Occipital lobe (tissue), 2 donors: ENCODE results near the gene PIK3AP1. TPM values are rescaled to one million over a fixed set of nuclear protein-coding genes. Genes with fewer than 3 reads are reported as not detected.

Experiments used
- DNase-seq: peaks from one replicate; lab custom pipeline; 2025; lab: John Stamatoyannopoulos, UW
- total RNA-seq: library from RNA; depleted of rRNA; stranded (reverse); fragments of >200 nt; gene quantifications from one replicate; pipeline ENCODE4 v1.2.3, GENCODE V29; 2014

PIK3AP1 gene
- total RNA-seq, 1 donor from 2014 or later = 5.6 TPM

- DNase-seq = no peak
Observed at GRCh38 chr10:96612055-96612830, 108.1 kb downstream of the PIK3AP1 start.

- DNase-seq = no peak
Observed at GRCh38 chr10:96610817-96611216, 109.5 kb downstream of the PIK3AP1 start.

DNA sequence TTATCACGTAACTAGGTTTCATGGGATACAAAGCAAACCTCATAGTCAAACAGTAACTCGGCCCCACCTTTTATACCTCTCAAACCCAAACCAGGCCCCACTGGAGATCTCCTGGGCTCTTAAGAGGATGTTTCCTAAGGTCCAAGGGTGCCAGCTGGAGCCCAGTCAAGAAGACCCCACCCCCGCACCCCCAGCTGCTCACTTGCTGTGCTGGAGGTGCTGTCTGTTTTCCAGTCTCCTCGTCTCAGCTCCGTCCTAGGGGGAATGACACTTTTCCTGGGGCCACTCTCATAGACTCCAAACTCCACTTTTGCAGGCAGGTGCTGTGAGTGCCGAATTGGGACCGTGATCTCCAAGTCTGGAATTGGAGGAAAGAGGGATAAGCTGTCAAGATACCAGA, 110.8 kb downstream of the PIK3AP1 start:
- DNase-seq = no peak

DNA sequence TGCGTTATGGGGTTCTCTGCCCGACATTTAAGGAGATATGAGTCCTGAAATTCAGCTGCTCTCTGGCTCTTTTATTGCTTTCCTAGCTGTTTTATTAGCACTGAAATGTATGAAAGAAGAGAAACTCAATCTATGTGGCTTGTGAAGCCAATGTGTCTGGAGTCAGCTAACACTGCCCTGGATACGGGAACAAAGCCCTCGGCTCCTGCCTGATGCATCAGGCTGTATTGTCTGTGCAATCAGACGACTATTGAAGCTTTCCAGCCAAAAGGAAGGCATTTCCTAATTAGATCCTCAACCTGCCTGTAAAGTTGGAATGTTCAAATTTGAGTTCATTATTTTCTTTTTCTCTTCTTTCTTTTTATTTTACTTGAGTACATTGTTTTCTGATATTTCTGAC, 111.5 kb downstream of the PIK3AP1 start:
- no peak for DNase-seq

DNA sequence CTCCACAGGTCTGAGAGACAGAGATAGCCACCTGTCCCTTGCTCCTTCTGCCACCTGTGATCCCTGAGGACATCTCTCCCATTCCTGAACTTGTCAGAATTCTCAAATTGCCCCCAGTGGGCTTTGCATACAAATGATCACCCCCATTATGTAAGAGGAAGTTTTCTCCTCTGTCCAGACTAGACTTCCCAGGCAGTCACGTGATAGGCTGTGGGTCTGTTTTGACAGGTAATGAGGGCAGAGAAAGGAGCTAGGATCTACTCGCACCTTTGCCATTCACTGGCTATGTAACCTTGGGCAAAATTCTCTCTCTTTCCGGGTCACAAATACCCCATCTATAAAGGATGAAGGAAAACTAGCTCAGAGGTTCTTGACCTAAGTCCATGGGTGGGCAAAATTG, 112.1 kb downstream of the PIK3AP1 start:
- no peak for DNase-seq

- no peak for DNase-seq
Observed at GRCh38 chr10:96606946-96607345, 113.4 kb downstream of the PIK3AP1 start.

DNA sequence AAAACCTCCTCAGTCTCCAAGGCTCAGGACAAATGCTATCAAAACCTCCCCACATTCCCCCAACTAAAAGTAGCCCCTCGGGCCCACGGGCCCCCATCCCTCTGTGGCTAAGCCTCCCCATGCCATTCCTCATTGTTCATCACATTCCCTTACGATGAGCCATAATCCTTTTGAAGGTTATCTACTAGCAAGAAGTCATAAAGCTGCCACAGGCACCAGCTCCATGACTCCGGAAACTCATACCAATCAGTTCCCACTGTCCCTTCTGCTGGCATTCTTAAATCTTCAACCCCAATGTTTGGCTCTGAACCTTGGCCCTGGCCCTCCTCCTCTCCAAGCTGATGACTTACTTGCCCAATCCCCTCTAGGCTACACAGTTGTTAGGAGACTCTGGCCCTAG, 114.1 kb downstream of the PIK3AP1 start:
- DNase-seq = no peak

DNA sequence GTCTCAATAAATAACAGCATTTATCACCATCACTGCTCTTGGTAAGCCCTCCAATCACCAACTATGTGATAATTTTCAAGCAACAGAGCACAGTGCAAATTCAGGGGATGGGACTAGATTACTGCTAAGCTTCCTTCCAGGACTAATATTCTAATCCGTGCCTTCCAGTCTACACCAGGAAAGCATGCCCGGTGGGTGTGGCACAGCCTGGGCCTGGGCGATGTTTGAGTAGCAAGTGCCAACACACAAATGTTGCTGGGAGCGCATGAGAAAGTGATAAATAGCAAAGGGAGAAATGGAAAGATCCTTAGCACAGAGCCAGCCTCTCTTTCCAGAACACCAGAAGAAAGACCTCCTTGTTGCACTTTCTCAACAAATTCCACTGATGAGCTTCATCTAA, 120.0 kb downstream of the PIK3AP1 start:
- no peak for DNase-seq

- DNase-seq = no peak
Observed at GRCh38 chr10:96598846-96599245, 121.5 kb downstream of the PIK3AP1 start.

DNA sequence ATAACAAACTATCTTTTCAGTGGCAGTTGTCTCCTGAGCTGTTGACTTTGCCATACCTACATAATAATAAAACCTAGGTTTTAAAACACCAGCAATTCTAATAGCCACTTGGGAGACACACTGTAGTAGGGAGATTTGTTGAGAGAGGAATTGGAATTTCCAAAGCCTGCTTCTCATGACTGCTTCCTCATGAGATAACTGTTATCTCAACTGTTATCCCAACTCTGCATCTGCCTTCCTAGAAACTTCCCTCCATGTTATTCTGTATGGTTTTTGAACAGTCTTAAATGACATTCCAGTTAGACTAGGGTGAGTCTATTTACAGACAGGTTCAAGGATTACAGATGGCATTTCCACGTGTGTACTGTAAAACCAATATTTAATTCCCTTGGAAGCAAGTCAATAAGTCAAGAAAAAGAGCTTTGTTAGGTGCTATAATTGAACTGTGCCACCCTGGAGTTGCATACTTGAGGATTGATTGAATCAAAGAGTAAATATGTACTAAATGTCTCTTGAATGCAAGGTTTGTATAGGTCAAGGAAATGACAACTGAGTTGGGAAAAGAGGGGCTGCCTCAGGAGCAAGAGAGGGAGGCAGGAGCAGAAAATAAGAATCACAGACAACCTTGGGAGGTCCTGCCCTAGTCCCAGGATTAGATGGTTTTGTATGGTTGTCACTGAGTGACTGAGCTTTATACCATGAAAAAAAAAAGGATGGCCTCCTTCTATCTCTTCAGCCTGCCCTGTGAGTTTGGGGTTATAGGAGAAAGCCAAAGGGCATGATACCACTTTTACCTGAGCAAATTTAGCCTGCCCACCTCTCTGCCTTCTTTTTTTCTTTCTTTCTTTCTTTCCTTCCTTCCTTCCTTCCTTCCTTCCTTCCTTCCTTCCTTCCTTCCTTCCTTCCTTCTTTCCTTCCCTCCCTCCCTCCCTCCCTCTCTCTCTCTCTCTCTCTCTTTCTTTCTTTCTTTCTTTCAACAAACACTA, 123.6 kb downstream of the PIK3AP1 start:
- no peak for DNase-seq

- no peak for DNase-seq
Observed at GRCh38 chr10:96595741-96596140, 124.6 kb downstream of the PIK3AP1 start.

DNA sequence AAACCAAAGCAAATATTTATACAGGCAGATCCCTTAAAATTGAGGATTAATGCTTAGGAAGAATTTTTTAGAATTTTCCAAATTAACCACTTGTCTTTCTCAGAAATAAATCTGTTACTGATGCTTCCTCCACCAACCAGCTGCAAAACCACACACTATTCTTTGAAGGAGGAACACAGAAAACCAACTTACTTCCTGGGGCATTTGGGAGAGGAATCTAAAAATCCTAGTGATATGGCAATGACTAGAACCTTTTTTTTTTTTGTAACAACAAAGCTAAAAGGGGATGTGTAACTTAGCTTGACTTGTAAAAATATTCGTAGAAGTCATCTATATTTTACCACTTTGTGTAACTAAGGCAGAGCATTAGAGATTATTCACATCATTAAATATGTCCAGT, 128.4 kb downstream of the PIK3AP1 start:
- DNase-seq = no peak

DNA sequence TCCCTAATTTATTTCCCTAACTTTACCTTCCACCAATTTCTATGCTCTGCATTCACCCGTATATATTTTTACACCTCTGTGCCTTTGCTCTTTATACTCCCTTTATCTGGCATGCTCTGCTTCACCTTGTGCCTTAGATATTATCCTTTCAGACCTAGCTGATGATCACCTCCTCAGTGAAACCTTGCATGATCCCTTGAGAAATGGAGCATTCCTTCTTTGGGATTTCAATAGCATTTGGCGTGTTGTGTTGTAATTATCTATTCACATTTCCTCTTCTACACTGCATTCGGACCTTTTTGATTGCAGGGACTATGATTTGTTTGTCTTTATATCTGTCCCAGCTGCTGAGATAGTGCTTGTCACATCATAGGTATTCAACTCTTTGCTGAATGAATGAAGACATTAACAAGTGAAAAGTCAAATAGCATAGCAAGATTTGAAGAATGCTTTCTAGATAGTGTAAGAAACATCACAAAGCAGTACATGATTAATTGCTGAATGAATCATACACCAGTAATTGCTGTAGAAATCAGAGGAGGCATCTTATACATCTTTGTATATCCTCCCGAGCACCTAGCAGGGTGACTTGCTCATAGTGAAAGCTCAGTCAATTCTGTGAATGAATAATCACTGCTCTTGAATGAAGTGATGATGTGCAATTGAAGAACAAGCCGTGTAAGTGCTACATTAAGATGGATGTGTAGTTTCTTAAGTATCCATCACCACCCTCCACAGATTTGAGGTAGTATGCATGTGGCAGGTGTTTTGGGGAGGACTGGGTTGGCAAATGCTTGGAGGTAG, 131.5 kb downstream of the PIK3AP1 start:
- DNase-seq = no peak

GRCh38 chr10:96588060-96588554, 132.2 kb downstream of the PIK3AP1 start:
- DNase-seq = no peak

- DNase-seq = no peak
Observed at GRCh38 chr10:96587264-96588059, 132.9 kb downstream of the PIK3AP1 start.

GRCh38 chr10:96586419-96587263, 133.7 kb downstream of the PIK3AP1 start, which contains the start of gene TM9SF3:
Gene TM9SF3 (minus strand): TSS chr10:96587012. CDS start chr10:96586835, 177 bp downstream.
- peak; percentile 88 for DNase-seq

- no peak for DNase-seq
Observed at GRCh38 chr10:96585736-96586418, 134.4 kb downstream of the PIK3AP1 start.

- DNase-seq = no peak
Observed at GRCh38 chr10:96584474-96584873, 135.8 kb downstream of the PIK3AP1 start.

- no peak for DNase-seq
Observed at GRCh38 chr10:96584035-96584434, 136.3 kb downstream of the PIK3AP1 start.
